Thoracic aorta (tissue), 2 donors: ENCODE results near the gene SLC22A8. TPM values are rescaled to one million over a fixed set of nuclear protein-coding genes. Genes with fewer than 3 reads are reported as not detected.

Experiments used
- ATAC-seq: fragments of 150-250 bp; one replicate; pipeline ENCODE4 v1.8.0; 2017; ENCODE audit warnings: low read depth; ENCODE audit not compliant: insufficient number of reproducible peaks, low FRiP score
- DNase-seq: peaks from one replicate; pipeline ENCODE4 v3.0.0-alpha.2; 2020; ENCODE audit warnings: low spot score
- H3K27ac ChIP-seq, 2 donors: fragments of 200-600 bp; sonication (generic); 1 replicate in 1 of 2; 2 replicates in 1 of 2; pipeline ENCODE4 v1.5.1; 2016; ENCODE audit warnings: mild to moderate bottlenecking in 2 of 2, moderate library complexity in 2 of 2
- H3K27me3 ChIP-seq: fragments of 200-600 bp; sonication (generic); replicated peaks from 2 replicates; pipeline ENCODE4 v1.6.0; 2016; ENCODE audit warnings: mild to moderate bottlenecking; ENCODE audit not compliant: insufficient read depth
- H3K36me3 ChIP-seq: fragments of 200-600 bp; sonication (generic); one replicate; pipeline ENCODE4 v1.5.1; 2016
- H3K4me1 ChIP-seq, 2 donors: fragments of 200-600 bp; sonication (generic); 1 replicate in 1 of 2; 2 replicates in 1 of 2; pipeline versions ENCODE4 v1.5.1 to v1.6.0; 2016; ENCODE audit warnings: low read depth in 2 of 2, mild to moderate bottlenecking in 1 of 2; ENCODE audit not compliant: control insufficient read depth in 1 of 2
- H3K4me3 ChIP-seq: fragments of 200-600 bp; sonication (generic); 2 replicates; pipeline ENCODE4 v1.5.1; 2016; ENCODE audit warnings: mild to moderate bottlenecking
- H3K9me3 ChIP-seq: fragments of 200-600 bp; sonication (generic); 2 replicates; pipeline ENCODE4 v1.5.1; 2016
- total RNA-seq, 2 donors: library from RNA; depleted of rRNA; stranded (reverse); fragments of >200 nt; gene quantifications; one replicate each; pipeline versions ENCODE4 v1.1.0 to v1.2.3, GENCODE V29; 2016
- TF ChIP-seq, protein P1 (sequence below): fragments of 200-600 bp; sonication (generic); IDR thresholded peaks from one replicate; pipeline ENCODE4 v1.5.1; 2019; ENCODE audit warnings: antibody characterized with exemption

Gene SLC22A8
- total RNA-seq, 2 donors from 2014 or later: not detected

DNA sequence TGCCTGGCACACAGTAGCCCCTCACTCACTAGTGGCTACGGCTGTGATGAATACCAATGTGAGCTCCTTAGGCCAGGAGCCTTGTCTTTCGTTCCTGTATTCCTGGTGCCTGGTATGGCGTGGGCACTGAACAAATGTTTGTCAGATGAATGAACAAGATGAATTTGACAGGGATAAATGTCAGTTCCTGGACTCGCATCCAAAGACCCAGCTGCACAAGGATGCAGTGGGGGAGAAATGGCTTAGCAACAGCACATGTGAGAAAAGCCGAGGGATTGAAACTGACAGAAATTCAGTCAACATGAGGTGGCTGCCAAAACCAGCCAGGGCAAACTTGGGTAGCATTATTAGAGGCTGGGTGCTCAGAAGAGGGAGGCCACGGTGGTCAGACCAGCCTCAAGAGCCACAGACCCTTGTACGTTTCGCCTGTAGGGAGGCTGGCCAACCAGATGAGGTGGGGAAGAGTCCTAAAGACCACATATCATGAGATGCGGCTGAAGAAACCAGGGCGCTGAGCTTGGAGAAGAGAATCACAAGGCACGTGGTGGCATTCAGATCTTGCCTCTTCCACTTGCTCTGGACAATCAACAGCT lies 7.7 kb upstream of the SLC22A8 start:
- no peak overlapping the region for H3K27ac ChIP-seq
- H3K27me3 ChIP-seq: no peaks in the 10 kb centered on the region
- DNase-seq (no peak), ATAC-seq (no peak)
- peak overlapping the region; percentile 27 for H3K4me3 ChIP-seq
- no peaks in the 10 kb centered on the region for H3K4me1 ChIP-seq
- no peaks in the 10 kb centered on the region for H3K36me3 ChIP-seq
- H3K9me3 ChIP-seq: no peaks in the 10 kb centered on the region
- TF ChIP-seq, protein P1, sequence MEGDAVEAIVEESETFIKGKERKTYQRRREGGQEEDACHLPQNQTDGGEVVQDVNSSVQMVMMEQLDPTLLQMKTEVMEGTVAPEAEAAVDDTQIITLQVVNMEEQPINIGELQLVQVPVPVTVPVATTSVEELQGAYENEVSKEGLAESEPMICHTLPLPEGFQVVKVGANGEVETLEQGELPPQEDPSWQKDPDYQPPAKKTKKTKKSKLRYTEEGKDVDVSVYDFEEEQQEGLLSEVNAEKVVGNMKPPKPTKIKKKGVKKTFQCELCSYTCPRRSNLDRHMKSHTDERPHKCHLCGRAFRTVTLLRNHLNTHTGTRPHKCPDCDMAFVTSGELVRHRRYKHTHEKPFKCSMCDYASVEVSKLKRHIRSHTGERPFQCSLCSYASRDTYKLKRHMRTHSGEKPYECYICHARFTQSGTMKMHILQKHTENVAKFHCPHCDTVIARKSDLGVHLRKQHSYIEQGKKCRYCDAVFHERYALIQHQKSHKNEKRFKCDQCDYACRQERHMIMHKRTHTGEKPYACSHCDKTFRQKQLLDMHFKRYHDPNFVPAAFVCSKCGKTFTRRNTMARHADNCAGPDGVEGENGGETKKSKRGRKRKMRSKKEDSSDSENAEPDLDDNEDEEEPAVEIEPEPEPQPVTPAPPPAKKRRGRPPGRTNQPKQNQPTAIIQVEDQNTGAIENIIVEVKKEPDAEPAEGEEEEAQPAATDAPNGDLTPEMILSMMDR: no peak

DNA sequence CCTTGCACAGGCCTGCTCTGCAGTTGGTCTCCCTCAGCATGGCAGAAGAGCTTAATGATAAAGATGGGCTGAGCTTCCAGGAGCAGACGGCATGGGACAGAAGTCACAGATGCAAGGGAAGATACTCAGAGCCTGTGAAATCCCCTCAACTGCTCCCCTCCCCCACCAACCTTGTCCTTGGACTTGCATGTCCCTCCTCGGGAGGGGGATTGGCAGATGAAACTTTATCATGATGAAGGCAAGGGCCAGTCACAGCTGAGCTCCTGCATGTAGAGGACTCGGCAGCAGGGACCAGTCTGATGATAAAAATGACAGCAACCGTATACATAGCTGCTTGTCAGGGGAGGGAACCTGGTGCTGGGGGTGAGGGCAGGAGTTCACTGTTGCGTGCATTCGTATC lies 6.8 kb upstream of the SLC22A8 start:
- Histone ChIP-seq H3K27me3 (no peaks in the 10 kb centered on the region), H3K4me1 (no peaks in the 10 kb centered on the region), H3K9me3 (no peaks in the 10 kb centered on the region), H3K36me3 (no peaks in the 10 kb centered on the region), H3K27ac (no peak overlapping the region), H3K4me3 (no peak overlapping the region)
- TF ChIP-seq, protein P1: no peak
- DNase-seq (no peak), ATAC-seq (no peak)

DNA sequence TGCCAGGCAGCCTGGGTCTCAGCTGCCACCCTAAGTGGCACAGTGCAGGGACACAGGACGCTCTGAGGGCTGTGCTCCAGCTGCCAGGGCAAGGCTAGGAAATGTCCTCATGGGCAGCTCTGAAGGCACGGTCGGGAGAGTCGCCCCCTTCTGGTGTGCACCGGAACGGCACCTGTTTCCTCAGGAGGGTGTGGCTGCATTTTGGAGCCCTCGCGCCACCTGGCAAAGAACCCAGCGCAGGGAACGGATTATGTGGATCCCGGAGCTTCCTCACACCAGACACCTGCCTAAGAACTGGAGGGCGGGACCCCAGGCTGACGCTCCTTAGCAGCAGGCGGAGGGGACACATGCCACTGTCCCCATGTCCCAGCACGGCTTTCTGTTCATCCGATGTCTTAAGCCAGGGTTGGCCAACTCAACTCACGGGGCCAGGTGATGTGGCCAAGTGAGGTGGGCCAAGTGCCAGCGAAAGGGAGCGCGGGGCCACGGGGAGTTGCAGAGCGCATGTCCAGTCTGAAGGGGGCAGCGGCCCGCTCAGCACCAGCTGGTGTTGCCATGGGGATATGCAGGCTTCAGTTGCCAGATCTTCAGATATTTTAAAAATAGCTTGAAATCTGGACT lies 5.1 kb upstream of the SLC22A8 start:
- no peak overlapping the region for H3K27ac ChIP-seq
- no peaks in the 10 kb centered on the region for H3K4me1 ChIP-seq
- H3K9me3 ChIP-seq: no peaks in the 10 kb centered on the region
- no peaks in the 10 kb centered on the region for H3K36me3 ChIP-seq
- DNase-seq: no peak
- no peaks in the 10 kb centered on the region for H3K27me3 ChIP-seq
- no peak for ATAC-seq
- no peak overlapping the region for H3K4me3 ChIP-seq
- TF ChIP-seq, protein P1: no peak

DNA sequence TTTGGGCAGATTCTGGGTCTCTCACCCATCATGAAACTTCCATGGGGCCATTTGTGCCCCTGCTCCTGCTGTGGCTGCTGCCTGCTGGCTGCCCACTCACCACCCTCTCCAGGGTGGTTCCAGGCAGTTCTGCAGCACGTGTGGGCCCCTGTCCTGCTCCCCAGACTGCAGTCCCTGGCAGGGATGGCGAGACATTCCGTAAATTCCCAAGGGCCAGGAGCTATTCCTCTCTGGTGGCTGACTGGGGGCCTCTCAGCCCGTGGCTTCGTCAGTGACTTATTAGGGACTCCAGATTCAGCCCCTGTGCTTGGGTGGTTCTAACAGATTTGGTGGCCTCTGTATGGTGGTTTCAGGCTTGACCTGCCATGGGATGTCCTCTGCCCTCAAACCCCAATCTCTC lies 3.9 kb upstream of the SLC22A8 start:
- H3K27ac ChIP-seq: no peak overlapping the region
- H3K4me3 ChIP-seq: no peak overlapping the region
- no peaks in the 10 kb centered on the region for H3K27me3 ChIP-seq
- TF ChIP-seq, protein P1: no peak
- DNase-seq (no peak), ATAC-seq (no peak)
- H3K9me3 ChIP-seq: no peaks in the 10 kb centered on the region
- H3K36me3 ChIP-seq: no peaks in the 10 kb centered on the region
- H3K4me1 ChIP-seq: no peaks in the 10 kb centered on the region

DNA sequence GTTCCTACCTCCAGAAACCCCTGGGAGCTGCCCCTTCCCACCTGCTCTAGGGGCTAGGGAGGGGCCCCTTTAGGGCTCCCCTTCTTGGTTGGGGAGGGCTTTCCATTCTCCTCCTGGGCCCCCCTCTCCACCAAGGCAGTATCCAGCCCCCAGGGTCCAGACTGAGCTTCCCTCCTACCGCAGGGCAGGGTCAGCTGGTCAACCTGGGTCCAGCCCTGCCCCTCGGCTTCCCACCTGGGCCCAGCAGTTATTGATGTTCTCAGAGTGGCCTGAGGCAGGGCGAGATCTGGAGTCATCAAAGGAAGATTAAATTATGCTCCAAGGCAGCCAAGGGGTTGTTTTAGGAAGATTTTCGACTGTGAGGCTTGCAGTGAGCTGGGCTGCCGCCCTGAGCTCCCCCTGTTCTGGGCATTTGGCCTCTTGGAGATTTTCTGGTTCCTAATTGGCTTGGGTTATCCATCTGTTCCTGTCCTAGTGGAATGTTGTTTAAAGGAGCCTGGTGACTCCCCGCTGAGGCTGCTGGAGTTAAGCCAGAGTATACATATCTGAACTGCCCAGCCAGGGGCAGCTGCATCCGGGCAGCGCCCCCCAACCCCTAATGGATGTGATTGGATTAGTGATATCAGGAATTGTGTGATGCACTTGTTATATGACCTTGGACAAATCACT lies 1.8 kb upstream of the SLC22A8 start:
- DNase-seq (no peak), ATAC-seq (no peak)
- H3K27ac ChIP-seq: no peak overlapping the region

More for the DNA sequence above, 1.8 kb upstream of the SLC22A8 start:
- Histone ChIP-seq H3K4me3 (no peak overlapping the region), H3K36me3 (no peaks in the 10 kb centered on the region), H3K9me3 (no peaks in the 10 kb centered on the region), H3K27me3 (no peaks in the 10 kb centered on the region), H3K4me1 (no peaks in the 10 kb centered on the region)
- TF ChIP-seq, protein P1: no peak
